ENCODE measurements around the gene CWC25.
"Not testable (repeated sequence)": the region's sequence is repeated elsewhere in the genome, so short reads cannot be mapped to it uniquely, and the experiment has no call there.

The CWC25 gene

GRCh38 chr17:38852771-38853291, 27.7 kb upstream of the CWC25 start:
- DNase-seq (ENCODE audit: low read depth in 2 of 2) = no peak

GRCh38 chr17:38851434-38851833, 26.3 kb upstream of the CWC25 start:
- no peak for DNase-seq (ENCODE audit: low read depth in 2 of 2)

- no peak for DNase-seq (ENCODE audit: low read depth in 2 of 2)
These were observed 25.3 kb upstream of the CWC25 start for GRCh38 chr17:38850374-38850773.

GRCh38 chr17:38848939-38849605, 24.0 kb upstream of the CWC25 start:
- DNase-seq (ENCODE audit: low read depth in 2 of 2) = no peak

GRCh38 chr17:38848557-38848891, 23.4 kb upstream of the CWC25 start:
- no peak for DNase-seq (ENCODE audit: low read depth in 2 of 2)

- no peak for DNase-seq (ENCODE audit: low read depth in 2 of 2)
These were observed 19.2 kb upstream of the CWC25 start for GRCh38 chr17:38844261-38844757.

- no peak for DNase-seq (ENCODE audit: low read depth in 2 of 2)
These were observed 684 bp upstream of the CWC25 start for GRCh38 chr17:38825762-38826247.

GRCh38 chr17:38815576-38816193, 9.4 kb downstream of the CWC25 start:
- no peak for DNase-seq (ENCODE audit: low read depth in 2 of 2)

- no peak for DNase-seq (ENCODE audit: low read depth in 2 of 2)
These were observed 15.3 kb downstream of the CWC25 start for GRCh38 chr17:38809828-38810227.

GRCh38 chr17:38800237-38800760, 24.8 kb downstream of the CWC25 start:
- DNase-seq (ENCODE audit: low read depth in 2 of 2) = no peak

GRCh38 chr17:38799501-38800236, 25.5 kb downstream of the CWC25 start, which contains the start of gene PIP4K2B:
Gene PIP4K2B (minus strand): TSS chr17:38799556. CDS start chr17:38799424, 132 bp downstream.
- peak; percentile 68 to 73 for DNase-seq (ENCODE audit: low read depth in 2 of 2)

- peak; percentile 1 to 5 for DNase-seq (ENCODE audit: low read depth in 2 of 2)
These were observed 26.3 kb downstream of the CWC25 start for GRCh38 chr17:38798614-38799500.

- no peak for DNase-seq (ENCODE audit: low read depth in 2 of 2)
These were observed 27.3 kb downstream of the CWC25 start for GRCh38 chr17:38797828-38798227.

GRCh38 chr17:38797158-38797490, 28.0 kb downstream of the CWC25 start:
- no peak for DNase-seq (ENCODE audit: low read depth in 2 of 2)

GRCh38 chr17:38796451-38797157, 28.5 kb downstream of the CWC25 start:
- no peak for DNase-seq (ENCODE audit: low read depth in 2 of 2)

- DNase-seq (ENCODE audit: low read depth in 2 of 2) = no peak
These were observed 30.9 kb downstream of the CWC25 start for GRCh38 chr17:38794221-38794620.

- no peak for DNase-seq (ENCODE audit: low read depth in 2 of 2)
These were observed 34.0 kb downstream of the CWC25 start for GRCh38 chr17:38791162-38791561.

GRCh38 chr17:38790148-38790707, 34.9 kb downstream of the CWC25 start:
- DNase-seq (ENCODE audit: low read depth in 2 of 2) = not testable (repeated sequence)

GRCh38 chr17:38789185-38789584, 35.9 kb downstream of the CWC25 start:
- no peak for DNase-seq (ENCODE audit: low read depth in 2 of 2)

GRCh38 chr17:38787999-38788398, 37.1 kb downstream of the CWC25 start:
- DNase-seq (ENCODE audit: low read depth in 2 of 2) = not testable (repeated sequence)

Measured in stimulated activated CD8-positive, alpha-beta memory T cell treated with anti-CD3 and anti-CD28 coated beads, Interleukin-7, amount 100 ng/mL, for 1 hour (primary cell).